Kidney epithelial cell (primary cell): ENCODE measurements around the gene PXDC1. TPM values are rescaled to one million over a fixed set of nuclear protein-coding genes. Genes with fewer than 3 reads are reported as not detected.

Experiments used
- DNase-seq: peaks from one replicate; pipeline ENCODE4 v3.0.0-alpha.2; 2010; ENCODE audit warnings: low read depth
- H3K27me3 ChIP-seq: 2 replicates; pipeline ENCODE4 v1.6.0; 2011; ENCODE audit warnings: low read length; ENCODE audit not compliant: control insufficient read depth, insufficient read depth
- H3K36me3 ChIP-seq: 2 replicates; pipeline ENCODE4 v1.5.1; 2011; ENCODE audit warnings: low read length; ENCODE audit not compliant: control insufficient read depth, insufficient read depth
- H3K4me3 ChIP-seq: 2 replicates; pipeline ENCODE4 v1.5.1; 2011; ENCODE audit warnings: low read depth, mild to moderate bottlenecking, control low read depth, low read length
- CTCF ChIP-seq: IDR thresholded peaks from 2 replicates; pipeline ENCODE4 v1.5.1; 2011; ENCODE audit warnings: mild to moderate bottlenecking, moderate library complexity, low read length, control low read depth, inconsistent platforms; ENCODE audit not compliant: insufficient read depth, poor library complexity, severe bottlenecking
- total RNA-seq: library from RNA; depleted of rRNA; stranded (reverse); fragments of >200 nt; gene quantifications from 2 replicates; pipeline ENCODE4 v1.2.3, GENCODE V29; 2015

PXDC1 gene
- total RNA-seq, 1 donor from 2014 or later: 92.4 TPM

- Histone ChIP-seq H3K27me3 (no peaks in the 10 kb centered on the region), H3K4me3 (no peak overlapping the region), H3K36me3 (no peaks in the 10 kb centered on the region)
- no peak for DNase-seq
- no peak for TF ChIP-seq CTCF
Observed at GRCh38 chr6:3796719-3797041, 45.2 kb upstream of the PXDC1 start.

- no peak for DNase-seq
- no peak for TF ChIP-seq CTCF
- H3K4me3 ChIP-seq: no peak overlapping the region
- no peaks in the 10 kb centered on the region for H3K36me3 ChIP-seq
- H3K27me3 ChIP-seq: no peaks in the 10 kb centered on the region
Observed at GRCh38 chr6:3795836-3796718, 44.6 kb upstream of the PXDC1 start.

GRCh38 chr6:3794092-3794491 is 42.6 kb upstream of the PXDC1 start:
- H3K27me3 ChIP-seq: no peaks in the 10 kb centered on the region
- no peak for DNase-seq
- H3K36me3 ChIP-seq: no peaks in the 10 kb centered on the region
- TF ChIP-seq CTCF: no peak
- H3K4me3 ChIP-seq: no peak overlapping the region

GRCh38 chr6:3793545-3793944 is 42.0 kb upstream of the PXDC1 start:
- no peaks in the 10 kb centered on the region for H3K27me3 ChIP-seq
- no peaks in the 10 kb centered on the region for H3K36me3 ChIP-seq
- no peak for TF ChIP-seq CTCF
- DNase-seq: no peak
- no peak overlapping the region for H3K4me3 ChIP-seq

GRCh38 chr6:3791526-3792203 is 40.2 kb upstream of the PXDC1 start:
- Histone ChIP-seq H3K27me3 (no peaks in the 10 kb centered on the region), H3K36me3 (no peaks in the 10 kb centered on the region), H3K4me3 (no peak overlapping the region)
- no peak for TF ChIP-seq CTCF
- no peak for DNase-seq
